Suppressor macrophage treated with lipopolysaccharide for 1 hour (primary cell): ENCODE data around the gene ERLEC1.
"Not testable (repeated sequence)": the region's sequence is repeated elsewhere in the genome, so short reads cannot be mapped to it uniquely, and the experiment has no call there.

Source experiments
- DNase-seq, 3 donors: peaks; one replicate each; pipeline ENCODE4 v3.0.0-alpha.2; 2020 to 2022

ERLEC1 gene

DNA sequence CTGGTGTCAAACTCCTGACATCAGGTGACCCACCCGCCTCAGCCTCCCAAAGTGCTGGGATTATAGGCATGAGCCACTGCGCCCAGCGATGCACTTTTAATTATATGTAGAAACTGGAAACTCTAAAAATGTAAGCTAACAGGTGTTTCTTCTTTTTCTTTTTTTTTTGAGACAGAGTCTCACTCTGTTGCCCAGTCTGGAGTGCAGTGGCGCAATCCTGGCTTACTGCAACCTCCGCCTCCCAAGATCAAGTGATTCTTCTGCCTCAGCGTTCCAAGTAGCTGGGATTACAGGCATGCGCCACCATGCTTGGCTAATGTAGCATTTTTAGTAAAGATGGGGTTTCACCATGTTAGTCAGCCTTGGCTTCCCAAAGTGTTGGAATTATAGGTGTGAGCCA, 54.8 kb downstream of the ERLEC1 start:
- DNase-seq: not testable (repeated sequence)

DNA sequence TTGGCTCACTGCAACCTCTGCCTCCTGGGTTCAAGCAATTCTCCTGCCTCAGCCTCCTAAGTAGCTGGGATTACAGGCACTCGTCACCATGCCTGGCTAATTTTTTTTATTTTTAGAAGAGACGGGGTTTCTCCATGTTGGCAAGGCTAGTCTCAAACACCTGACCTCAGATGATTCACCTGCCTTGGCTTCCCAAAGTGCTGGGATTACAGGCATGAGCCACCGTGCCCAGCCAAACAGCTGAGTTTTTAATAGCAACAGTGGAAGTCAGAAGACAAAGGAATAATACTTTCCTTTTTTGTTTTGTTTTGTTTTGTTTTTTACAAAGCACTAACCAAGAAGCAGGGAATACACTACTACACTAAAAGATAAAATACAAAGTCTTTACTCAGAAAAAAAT, 56.0 kb downstream of the ERLEC1 start:
- DNase-seq: no peak

DNA sequence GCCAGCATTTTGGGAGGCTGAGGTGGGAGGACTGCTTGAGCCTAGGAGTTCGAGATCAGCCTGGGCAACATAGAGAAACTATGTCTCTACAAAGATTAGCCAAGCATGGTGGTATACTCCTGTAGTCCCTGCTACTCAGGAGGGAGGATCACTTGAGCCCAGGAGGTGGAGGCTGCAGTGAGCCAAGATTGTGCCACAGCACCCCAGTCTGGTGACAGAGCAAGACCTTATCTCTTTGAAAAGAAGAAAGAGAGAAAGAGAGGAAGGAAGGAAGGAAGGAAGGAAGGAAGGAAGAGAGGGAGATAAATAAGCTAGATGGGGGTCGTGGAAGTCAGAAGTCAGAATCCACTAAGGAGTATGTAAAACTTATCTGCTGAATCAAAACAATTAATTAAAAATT, 56.8 kb downstream of the ERLEC1 start:
- DNase-seq: no peak

DNA sequence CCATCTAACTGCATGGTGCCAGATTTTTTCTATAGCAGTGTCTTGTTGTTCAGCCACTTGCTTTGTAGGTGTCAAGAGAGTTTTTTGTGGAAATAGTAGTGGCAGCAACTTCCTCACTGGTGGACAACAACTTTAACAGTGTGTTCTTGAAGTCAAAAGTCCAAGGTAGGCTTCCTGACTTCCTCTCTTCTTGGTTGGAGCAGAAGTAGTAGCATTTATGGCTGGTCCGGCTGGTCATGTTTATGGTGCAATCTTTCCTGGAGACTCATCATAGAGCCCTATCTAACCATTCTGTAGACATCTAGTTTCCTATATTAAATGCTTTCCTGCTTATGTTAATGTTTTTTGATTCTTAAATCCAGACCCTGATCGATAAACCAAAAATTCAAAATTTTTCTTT, 61.2 kb downstream of the ERLEC1 start:
- peak in 1 of 3 donors; percentile 8 for DNase-seq

DNA sequence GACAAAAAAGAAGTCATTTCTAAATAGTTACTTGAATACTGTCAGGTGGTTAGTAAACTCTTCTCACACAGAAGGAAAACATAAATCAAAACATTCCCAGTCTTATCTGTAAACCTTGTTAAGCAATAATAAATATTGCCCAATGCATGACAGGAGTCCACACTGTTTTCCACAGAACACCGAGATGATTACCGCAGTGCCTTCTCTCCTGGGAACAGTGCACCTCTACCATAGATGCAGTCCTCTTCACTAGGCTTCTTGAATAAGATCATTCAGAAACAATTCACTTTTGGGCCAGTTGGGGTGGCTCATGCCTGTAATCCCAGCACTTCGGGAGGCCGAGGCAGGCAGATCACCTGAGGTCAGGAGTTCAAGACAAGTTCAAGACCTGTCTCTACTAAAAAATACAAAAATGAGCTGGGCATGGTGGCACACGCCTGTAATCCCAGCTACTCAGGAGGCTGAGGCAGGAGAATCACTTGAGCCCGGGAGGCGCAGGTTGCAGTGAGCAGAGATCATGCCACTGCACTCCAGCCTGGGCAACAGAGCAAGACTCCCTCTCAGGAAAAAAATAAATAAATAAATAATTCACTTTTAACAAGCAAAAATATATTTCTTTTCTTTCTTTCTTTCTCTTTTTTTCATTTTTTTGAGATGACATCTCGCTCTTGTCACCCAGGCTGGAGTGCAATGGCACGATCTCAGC, 64.4 kb downstream of the ERLEC1 start:
- not testable (repeated sequence) for DNase-seq

DNA sequence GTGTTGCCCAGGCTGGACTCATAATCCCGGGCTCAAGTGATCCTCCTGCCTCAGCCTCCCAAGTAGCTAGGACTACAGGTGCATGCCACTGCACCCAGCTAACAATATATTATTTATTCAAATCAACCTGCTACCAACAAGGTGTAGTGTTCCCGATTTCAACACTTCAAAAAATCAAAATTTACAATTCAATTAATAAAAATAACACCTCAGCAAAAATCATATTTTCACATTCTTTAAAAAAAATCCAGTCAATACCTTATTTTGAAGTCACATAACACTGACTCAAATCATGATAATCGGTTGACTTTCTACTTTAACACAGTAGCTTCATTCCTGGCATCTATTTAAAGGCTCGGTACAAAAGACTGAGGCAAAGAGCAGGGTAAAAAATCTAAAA, 65.7 kb downstream of the ERLEC1 start:
- no peak for DNase-seq

DNA sequence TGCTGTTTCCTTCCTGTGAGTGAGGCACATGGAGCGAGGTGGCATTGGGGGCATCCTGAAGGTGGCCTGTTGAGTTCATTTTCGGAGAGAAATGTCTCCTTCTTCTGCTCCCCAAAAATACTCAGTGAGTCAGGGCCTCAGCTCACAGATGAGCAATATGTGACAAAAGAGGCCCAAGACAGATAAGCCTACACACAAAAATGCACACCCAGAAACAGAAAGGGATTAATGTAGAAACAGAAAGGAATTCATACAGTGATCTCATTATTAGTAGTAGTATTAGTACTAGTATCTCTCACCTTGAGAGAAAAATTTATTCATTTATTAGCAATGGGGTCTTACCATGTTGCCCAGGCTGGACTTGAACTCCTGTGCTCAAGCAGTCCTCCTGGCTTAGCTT, 67.8 kb downstream of the ERLEC1 start:
- DNase-seq: no peak

DNA sequence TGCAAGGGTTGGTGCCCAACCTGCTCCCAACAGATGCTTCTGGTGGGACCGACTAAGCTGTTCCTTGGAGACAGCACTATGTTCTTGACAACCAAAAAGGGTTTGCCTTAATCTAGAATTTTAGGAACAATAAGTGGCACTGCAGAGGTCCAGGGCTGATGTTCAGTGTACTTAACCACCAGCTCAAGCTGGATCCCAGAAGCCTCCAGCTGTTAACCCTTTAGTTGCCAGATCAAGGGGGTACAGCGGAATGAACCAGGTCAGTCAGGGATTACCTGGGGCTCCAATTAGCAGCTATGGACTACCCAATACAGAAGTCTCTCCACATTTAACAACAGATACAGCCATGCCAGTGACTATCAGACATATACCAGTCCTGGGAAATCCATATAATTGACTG, 69.4 kb downstream of the ERLEC1 start:
- DNase-seq: no peak

DNA sequence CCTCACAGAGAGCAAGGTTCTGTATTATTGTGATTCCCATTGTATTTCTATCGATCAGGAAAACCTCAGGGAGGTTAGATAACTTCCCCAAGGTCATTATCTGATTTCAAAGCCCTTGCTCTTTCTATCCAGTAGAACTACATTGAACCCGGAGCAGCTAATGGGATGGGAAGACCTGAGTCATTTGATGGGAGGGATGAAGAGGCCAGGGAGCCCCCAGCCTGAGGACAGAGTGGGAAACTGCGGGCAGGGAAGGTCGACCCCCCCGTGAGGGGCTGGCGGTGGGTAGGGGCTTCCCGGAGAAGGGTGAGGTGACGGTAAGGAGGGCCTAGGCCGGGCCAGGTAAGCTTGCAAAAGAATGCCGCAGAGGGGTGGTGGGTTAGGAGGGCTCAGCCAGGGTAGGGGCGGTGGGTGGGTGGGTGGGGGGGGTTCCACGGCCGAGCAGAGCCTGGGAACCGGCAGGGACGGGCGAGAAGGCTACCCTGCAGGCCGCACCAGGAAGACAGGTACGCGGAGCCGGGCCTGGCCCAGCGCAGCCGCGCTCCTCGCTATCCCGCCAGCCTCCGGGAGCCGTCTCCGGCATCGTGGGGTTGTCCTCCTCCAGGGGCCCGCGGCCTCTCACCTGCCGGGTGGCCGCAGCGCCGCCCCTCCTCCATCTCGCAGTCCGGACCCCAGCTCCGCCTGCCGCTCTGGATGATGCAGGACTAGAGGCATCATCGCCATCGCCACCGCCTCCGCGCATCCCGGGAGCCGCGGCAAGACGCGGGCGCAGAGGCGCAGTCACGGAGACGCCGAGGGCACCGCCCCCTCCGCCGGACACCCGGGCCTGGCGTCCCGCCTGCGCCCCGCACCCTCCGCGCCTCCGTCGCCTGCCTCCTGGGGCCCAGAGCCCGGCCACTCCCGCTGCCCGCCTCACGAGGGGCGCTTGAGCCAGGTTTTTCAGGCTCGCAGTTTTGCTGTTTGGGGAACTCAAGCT, 72.7 kb downstream of the ERLEC1 start, which contains the start of gene GPR75:
Gene GPR75 (minus strand): TSS at position 762 of the 976 bp plus-strand sequence. CDS start 5,211 bp downstream, outside the sequence.
- DNase-seq: no peak

DNA sequence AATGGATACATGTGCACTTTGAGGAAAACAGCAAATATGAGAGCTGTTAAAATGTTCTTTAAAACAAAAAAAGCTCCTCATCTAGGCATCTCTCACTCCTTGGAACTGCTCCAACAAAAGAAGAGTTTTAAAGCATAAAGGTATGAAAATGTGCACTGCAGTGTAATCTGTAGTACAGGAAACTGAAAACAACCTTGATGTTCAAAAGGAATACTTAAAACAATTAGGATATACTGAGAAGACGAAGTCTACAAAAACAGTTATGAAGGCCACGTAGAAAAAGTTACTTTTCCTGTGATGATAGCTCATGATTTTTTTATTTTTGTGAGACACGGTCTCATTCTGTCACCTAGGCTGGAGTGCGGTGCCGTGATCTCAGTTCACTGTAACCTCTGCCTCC, 75.0 kb downstream of the ERLEC1 start:
- DNase-seq: no peak

DNA sequence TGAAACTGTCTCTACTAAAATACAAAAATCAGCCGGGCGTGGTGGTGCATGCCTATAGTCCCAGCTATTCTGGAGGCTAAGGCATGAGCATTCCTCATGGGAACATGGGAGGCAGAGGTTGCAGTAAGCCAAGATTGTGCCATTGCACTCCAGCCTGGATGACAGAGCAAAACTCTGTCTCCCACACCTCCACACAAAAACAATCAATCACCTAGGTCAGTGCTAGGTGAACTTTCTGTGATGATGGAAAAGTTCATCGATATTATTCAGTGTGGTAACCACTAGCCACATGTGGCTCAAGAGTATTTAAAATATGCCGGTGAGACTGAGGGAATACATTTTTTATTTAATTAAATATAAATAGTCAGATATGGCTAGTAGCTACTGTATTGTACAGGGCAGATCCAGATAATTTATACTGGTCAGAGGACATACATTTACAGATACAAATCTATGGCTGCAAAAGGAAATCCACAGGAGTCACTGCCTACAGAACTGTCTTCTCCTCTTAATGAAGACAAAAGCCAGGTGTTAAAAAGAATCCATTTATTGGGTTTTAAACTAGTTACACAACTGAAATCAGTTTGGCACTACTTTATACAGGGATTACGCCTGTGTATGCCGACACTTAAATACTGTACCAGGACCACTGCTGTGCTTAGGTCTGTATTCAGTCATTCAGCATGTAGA, 76.8 kb downstream of the ERLEC1 start:
- DNase-seq: no peak

DNA sequence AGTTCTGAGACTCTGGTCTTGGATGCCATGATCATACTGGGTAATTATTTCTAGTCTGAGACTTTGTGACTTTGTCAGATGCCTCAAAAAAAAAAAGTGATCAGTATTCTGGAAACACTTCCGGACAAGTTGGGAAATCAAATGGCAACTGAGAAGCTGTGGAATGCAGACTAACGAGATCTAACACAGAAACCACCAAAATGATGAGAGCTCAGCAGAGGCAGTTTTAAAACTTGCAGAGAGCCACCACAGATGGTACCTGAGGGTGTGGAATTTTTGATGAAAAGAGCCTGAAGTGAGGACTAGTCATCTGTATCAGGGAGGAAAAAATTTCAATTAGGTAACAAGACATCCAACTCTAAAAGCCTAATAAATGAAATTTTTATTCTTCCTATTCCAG, 78.4 kb downstream of the ERLEC1 start:
- DNase-seq: no peak

DNA sequence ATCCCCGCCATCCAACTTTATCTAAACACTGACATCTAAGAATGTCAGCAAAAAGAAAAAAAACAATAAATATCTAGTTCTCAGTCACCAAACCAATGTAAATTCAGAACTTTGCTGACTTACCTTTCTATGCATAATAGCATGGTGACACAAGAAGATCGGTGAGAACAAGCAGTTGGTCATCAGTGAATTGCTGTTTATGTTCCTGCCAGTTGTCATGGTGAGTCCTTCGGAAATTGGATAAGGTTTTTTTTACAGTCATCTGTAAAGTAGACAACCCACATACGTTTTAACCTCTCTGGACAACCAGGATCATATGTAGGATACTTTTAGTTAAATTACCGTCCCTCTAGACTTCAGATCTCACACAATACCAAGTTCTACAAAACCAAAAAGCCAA, 79.1 kb downstream of the ERLEC1 start:
- DNase-seq: no peak

DNA sequence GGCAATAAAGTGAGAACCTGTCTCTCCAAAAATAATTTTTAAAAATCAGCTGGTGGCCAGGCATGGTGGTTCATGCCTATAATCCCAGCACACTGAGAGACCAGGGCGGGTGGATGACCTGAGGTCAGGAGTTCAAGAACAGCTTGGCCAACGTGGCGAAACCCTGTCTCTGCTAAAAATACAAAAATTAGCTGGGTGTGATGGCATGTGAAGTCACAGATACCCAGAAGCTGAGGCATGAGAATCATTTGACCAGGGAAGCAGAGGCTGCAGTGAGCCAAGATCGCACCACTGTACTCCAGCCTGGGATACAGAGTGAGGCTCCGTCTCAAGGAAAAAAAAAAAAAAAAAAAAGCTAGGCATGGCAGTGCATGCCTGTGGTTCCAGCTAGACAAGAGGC, 80.3 kb downstream of the ERLEC1 start:
- no peak for DNase-seq

DNA sequence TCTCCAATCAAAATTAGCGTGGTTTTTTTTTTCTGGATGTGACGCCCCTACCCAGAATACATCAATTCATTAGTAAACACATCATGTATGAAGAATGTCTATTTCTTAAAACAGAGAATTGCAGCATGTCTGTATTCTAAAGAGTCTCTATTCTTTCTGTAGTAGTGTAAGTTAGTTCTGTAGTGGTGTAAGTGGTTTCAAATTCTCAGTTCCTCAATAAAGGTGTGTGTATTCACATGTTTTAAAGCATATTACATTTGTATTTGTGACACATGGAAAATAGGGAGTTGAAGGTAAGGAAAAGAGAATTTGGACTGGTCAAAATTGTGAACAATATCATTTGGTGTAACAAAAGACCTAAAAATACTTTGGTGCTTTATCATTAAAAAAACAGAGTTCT, 80.9 kb downstream of the ERLEC1 start:
- no peak for DNase-seq
